K562 (cell line): Measurements from ENCODE around the gene DDX46. TPM values are rescaled to one million over a fixed set of nuclear protein-coding genes. Genes with fewer than 3 reads are reported as not detected.

ENCODE experiments used
- ATAC-seq: fragments of 200-7000 bp; cut with Tn5 transposase; 3 replicates; pipeline ENCODE4 v1.9.1; 2020; ENCODE audit warnings: moderate library complexity
- BruUV-seq: library from RNA; stranded (reverse); fragments of 400-500 nt; replicated peaks from 2 replicates; lab custom pipeline; 2021; lab: Mats Ljungman, UMichigan
- CTCF ChIA-PET: fragments of 300-600 bp; formaldehyde crosslinking; extraction: SDS; loops from one replicate; lab custom pipeline; 2021; ENCODE audit warnings: low intra/inter-chr PET ratio; lab: Yijun Ruan, JAX
- POLR2A ChIA-PET: fragments of 300-600, 350-650 bp; sonication (Branson Sonifier 250); formaldehyde crosslinking; extraction: SDS; loops from one replicate; lab custom pipeline; 2021; ENCODE audit warnings: antibody characterized with exemption, inconsistent platforms; lab: Yijun Ruan, JAX
- DNase-seq, 4 experiments: peaks; one replicate each; pipeline versions ENCODE4 v3.0.0 to v3.0.0-alpha.2; 2011 to 2018; ENCODE audit warnings: low spot score in 3 of 4, mixed read lengths in 3 of 4; ENCODE audit errors: extremely low read depth in 1 of 4
- FAIRE-seq: peaks from 2 replicates; lab custom pipeline; 2011; peaks lifted over from hg19 to GRCh38; lab: Jason Lieb, UNC
- H2AFZ ChIP-seq: 2 replicates; pipeline ENCODE4 v1.6.0; 2011; ENCODE audit warnings: low read depth, low read length, control low read depth, inconsistent platforms
- H3K27ac ChIP-seq: fragments of 200-600 bp; 3 replicates; pipeline ENCODE4 v1.8.0; 2011; ENCODE audit warnings: low read depth, mild to moderate bottlenecking, control low read depth, inconsistent platforms, low read length, moderate library complexity, mixed read lengths; ENCODE audit errors: extremely low read depth
- H3K27me3 ChIP-seq, 2 experiments: fragments of 300-600 bp in 1 of 2; 2 replicates in 1 of 2; 3 replicates in 1 of 2; pipeline versions ENCODE4 v1.6.0 to v1.8.0; 2011; ENCODE audit warnings: inconsistent platforms in 2 of 2, low read length in 2 of 2, mild to moderate bottlenecking in 1 of 2, mixed read lengths in 1 of 2, moderate library complexity in 1 of 2; ENCODE audit not compliant: control insufficient read depth in 2 of 2, insufficient read depth in 2 of 2
- H3K36me3 ChIP-seq: fragments of 300-600 bp; 3 replicates; pipeline ENCODE4 v1.8.0; 2011; ENCODE audit warnings: mild to moderate bottlenecking, low read length, inconsistent platforms; ENCODE audit not compliant: control insufficient read depth, insufficient read depth
- H3K4me1 ChIP-seq, 2 experiments: fragments of 200-600 bp in 1 of 2; replicated peaks in 1 of 2; 2 replicates in 1 of 2; 3 replicates in 1 of 2; pipeline versions ENCODE4 v1.5.1 to v1.8.0; 2011; ENCODE audit warnings: inconsistent platforms in 2 of 2, low read length in 2 of 2, mild to moderate bottlenecking in 1 of 2, mixed read lengths in 1 of 2, moderate library complexity in 1 of 2; ENCODE audit not compliant: control insufficient read depth in 2 of 2, insufficient read depth in 2 of 2
- H3K4me2 ChIP-seq: 2 replicates; pipeline ENCODE4 v1.6.1; 2011; ENCODE audit warnings: low read length, control low read depth, inconsistent platforms, mixed read lengths; ENCODE audit not compliant: insufficient read depth
- H3K4me3 ChIP-seq: fragments of 200-600 bp; sonication (generic), shearing (Covaris generic); 2 replicates; pipeline ENCODE4 v1.5.1; 2016; ENCODE audit warnings: control low read depth, inconsistent platforms
- H3K79me2 ChIP-seq: fragments of 200-600 bp; 3 replicates; pipeline ENCODE4 v1.8.0; 2011; ENCODE audit warnings: low read length, inconsistent platforms; ENCODE audit not compliant: control insufficient read depth, insufficient read depth
- H3K9ac ChIP-seq, 2 experiments: 2 replicates each; pipeline versions ENCODE4 v1.6.0 to v1.6.1; 2011; ENCODE audit warnings: low read depth in 2 of 2, low read length in 2 of 2, control low read depth in 1 of 2, inconsistent platforms in 1 of 2, mild to moderate bottlenecking in 1 of 2, mixed read lengths in 1 of 2; ENCODE audit not compliant: insufficient read depth in 1 of 2
- H3K9me1 ChIP-seq: one replicate; pipeline ENCODE4 v1.6.0; 2011; ENCODE audit warnings: inconsistent platforms, mild to moderate bottlenecking, low read length, moderate library complexity; ENCODE audit not compliant: control insufficient read depth, insufficient read depth
- H3K9me3 ChIP-seq: replicated peaks from 2 replicates; pipeline ENCODE4 v1.5.1; 2011; ENCODE audit warnings: low read depth, low read length, inconsistent platforms; ENCODE audit not compliant: control insufficient read depth, insufficient read depth
- H4K20me1 ChIP-seq: replicated peaks from 2 replicates; pipeline ENCODE4 v1.6.1; 2011; ENCODE audit warnings: low read length, inconsistent platforms, mixed read lengths; ENCODE audit not compliant: control insufficient read depth, insufficient read depth
- C11orf30 ChIP-seq: fragments of 450-650 bp; IDR thresholded peaks from 2 replicates; pipeline ENCODE4 v1.6.1; 2016; ENCODE audit warnings: low read depth, mild to moderate bottlenecking
- DIDO1 ChIP-seq: fragments of 450-650 bp; IDR thresholded peaks from 2 replicates; pipeline ENCODE4 v1.6.1; 2016; ENCODE audit warnings: low read depth, missing biosample characterization, missing genetic modification characterization
- MTA3 ChIP-seq: fragments of 450-650 bp; formaldehyde crosslinking; IDR thresholded peaks from 2 replicates; pipeline ENCODE4 v1.6.1; 2017; ENCODE audit warnings: mild to moderate bottlenecking, borderline replicate concordance
- ZFPM2 ChIP-seq: fragments of 250-450 bp; sonication (Bioruptor Pico); IDR thresholded peaks from 2 replicates; pipeline ENCODE4 v1.5.1; 2022; ENCODE audit warnings: mild to moderate bottlenecking
- ZNF146 ChIP-seq: IDR thresholded peaks from one replicate; pipeline ENCODE4 v1.6.1; 2018; ENCODE audit warnings: missing compliant biosample characterization; ENCODE audit not compliant: unreplicated experiment
- ZNF316 ChIP-seq: fragments of 450-650 bp; IDR thresholded peaks from 2 replicates; pipeline ENCODE4 v1.6.1; 2016
- ZNF431 ChIP-seq: sonication (generic); formaldehyde crosslinking; IDR thresholded peaks from 2 replicates; pipeline ENCODE4 v1.8.0; 2022; ENCODE audit warnings: mild to moderate bottlenecking, missing genetic modification reagents
- WGBS: fragments of 100-300 bp; shearing (Covaris generic); methylation state at CpG from one replicate; pipeline ENCODE4 v1.1.6; 2016; ENCODE audit warnings: low coverage, mixed read lengths; ENCODE audit not compliant: insufficient coverage; ENCODE audit errors: missing lambda C conversion rate; 5-methylcytosine and 5-hydroxymethylcytosine counted together
- in situ Hi-C: fragments of 300-500 bp; cut with MboI; formaldehyde crosslinking; loops from 4 replicates; pipeline ENCODE4 v1.15.0; 2018; ENCODE audit warnings: inconsistent platforms, mixed read lengths
- intact Hi-C: fragments of 100-400 bp; cut with micrococcal nuclease; formaldehyde crosslinking; loops from 2 replicates; pipeline ENCODE4 v1.14.2; 2022
- polyA plus RNA-seq, 8 experiments: library from polyadenylated mRNA; depleted of rRNA in 4 of 8; stranded (reverse) in 5 of 8; unstranded in 3 of 8; fragments of >200 nt; fragmentation: Nextera tagmentation in 2 of 8; fragmentation: Illumina TruSeq in 1 of 8; extraction: Ambion mirVana in 2 of 8; extraction: Trizol in 1 of 8; gene quantifications; 2 replicates each; pipeline versions ENCODE4 v1.2.1 to v1.2.3, GENCODE V29; 2011 to 2014; ENCODE audit warnings: inconsistent platforms in 1 of 8, missing spikeins in 1 of 8
- total RNA-seq, 7 experiments: library from RNA; depleted of rRNA in 6 of 7; stranded (reverse); fragments of >200 nt in 6 of 7; fragmentation: Illumina TruSeq in 2 of 7; extraction: Trizol in 2 of 7; gene quantifications; 2 replicates each; pipeline versions ENCODE4 v1.2.1 to v1.2.3, GENCODE V29; 2011 to 2021; ENCODE audit warnings: low replicate concordance in 1 of 7
- TF ChIP-seq, protein P1 (sequence below): sonication (generic); formaldehyde crosslinking; IDR thresholded peaks from 2 replicates; pipeline ENCODE4 v1.8.0; 2022; ENCODE audit warnings: mild to moderate bottlenecking, low read depth, missing genetic modification reagents

The DDX46 gene
- total and polyA plus RNA-seq, 9 of the 15 experiments (the other 6 are each of a cell fraction or from before 2014, with no cell fraction given) = 26.2 to 99.0 (median 76.4) TPM

GRCh38 chr5:134724872-134725271 is 33.7 kb upstream of the DDX46 start:
- 83% methylated on average over 1 of the region's 1 CpG for WGBS
- in situ Hi-C loops = no loop called here
- intact Hi-C loops = no loop called here

GRCh38 chr5:134732819-134733218 is 25.8 kb upstream of the DDX46 start:
- no peaks in the 10 kb centered on the region for H3K79me2 ChIP-seq
- no TSS peak for BruUV-seq
- H3K9me3 ChIP-seq = no peaks in the 10 kb centered on the region
- H3K36me3 ChIP-seq = no peaks in the 10 kb centered on the region
- FAIRE-seq (no peak), ATAC-seq (no peak), DNase-seq (no peak)
- H3K9ac ChIP-seq = no peak overlapping the region
- no peaks in the 10 kb centered on the region for H3K9me1 ChIP-seq
- in situ Hi-C loops (no loop called here), intact Hi-C loops (no loop called here)
- peaks cover 0 to 1% of the 10 kb centered on the region in 2 experiments; a peak in 2 of 5 replicates for H3K4me1 ChIP-seq
- H2AFZ ChIP-seq = no peak overlapping the region
- H3K27me3 ChIP-seq = no peaks in the 10 kb centered on the region
- ChIA-PET POLR2A (interaction anchor here (0.8 to 1.4 kb wide), 3 partner anchors 14 to 24 kb away, joined by 3 read pairs; no protein-coding TSS in a partner anchor), CTCF (no interaction called here)
- H3K27ac ChIP-seq = no peak overlapping the region
- TF ChIP-seq ZNF316 = peak; percentile 53
- TF ChIP-seq ZFPM2 (CRISPR knock-in tag) = no peak
- peak; percentile 29; the same call in 1 of the 2 replicates for TF ChIP-seq C11orf30
- no peak overlapping the region for H3K4me2 ChIP-seq
- no peaks in the 10 kb centered on the region for H4K20me1 ChIP-seq
- 14% methylated on average over 3 of the region's 3 CpGs for WGBS
- H3K4me3 ChIP-seq = no peak overlapping the region

More at GRCh38 chr5:134724872-134725271, 33.7 kb upstream of the DDX46 start:
- Histone ChIP-seq H3K27ac (no peak overlapping the region), H3K36me3 (peaks cover 42% of the 10 kb centered on the region), H3K9ac (no peak overlapping the region), H3K27me3 (no peaks in the 10 kb centered on the region), H3K9me3 (no peaks in the 10 kb centered on the region), H3K9me1 (no peaks in the 10 kb centered on the region), H3K79me2 (no peaks in the 10 kb centered on the region), H3K4me1 (peaks cover 3 to 8% of the 10 kb centered on the region in 2 experiments; a peak in 3 of 5 replicates), H2AFZ (no peak overlapping the region), H3K4me2 (no peak overlapping the region), H4K20me1 (no peaks in the 10 kb centered on the region), H3K4me3 (no peak overlapping the region)
- DNase-seq = no peak
- ATAC-seq = no peak
- no peak for FAIRE-seq
- no peak for TF ChIP-seq DIDO1 (tag)
- no peak for TF ChIP-seq ZNF431
- no peak for TF ChIP-seq MTA3
- no peak for TF ChIP-seq ZNF146
- TF ChIP-seq, protein P1, sequence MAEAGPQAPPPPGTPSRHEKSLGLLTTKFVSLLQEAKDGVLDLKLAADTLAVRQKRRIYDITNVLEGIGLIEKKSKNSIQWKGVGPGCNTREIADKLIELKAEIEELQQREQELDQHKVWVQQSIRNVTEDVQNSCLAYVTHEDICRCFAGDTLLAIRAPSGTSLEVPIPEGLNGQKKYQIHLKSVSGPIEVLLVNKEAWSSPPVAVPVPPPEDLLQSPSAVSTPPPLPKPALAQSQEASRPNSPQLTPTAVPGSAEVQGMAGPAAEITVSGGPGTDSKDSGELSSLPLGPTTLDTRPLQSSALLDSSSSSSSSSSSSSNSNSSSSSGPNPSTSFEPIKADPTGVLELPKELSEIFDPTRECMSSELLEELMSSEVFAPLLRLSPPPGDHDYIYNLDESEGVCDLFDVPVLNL (CRISPR knock-in tag) = no peak
- POLR2A ChIA-PET = interaction anchor here (1.1 kb wide), 1 partner anchor 9 kb away, joined by 3 read pairs; no protein-coding TSS in a partner anchor
- CTCF ChIA-PET = no interaction called here
- BruUV-seq = no TSS peak
